Measurements from ENCODE around the gene AMFR.

DNA sequence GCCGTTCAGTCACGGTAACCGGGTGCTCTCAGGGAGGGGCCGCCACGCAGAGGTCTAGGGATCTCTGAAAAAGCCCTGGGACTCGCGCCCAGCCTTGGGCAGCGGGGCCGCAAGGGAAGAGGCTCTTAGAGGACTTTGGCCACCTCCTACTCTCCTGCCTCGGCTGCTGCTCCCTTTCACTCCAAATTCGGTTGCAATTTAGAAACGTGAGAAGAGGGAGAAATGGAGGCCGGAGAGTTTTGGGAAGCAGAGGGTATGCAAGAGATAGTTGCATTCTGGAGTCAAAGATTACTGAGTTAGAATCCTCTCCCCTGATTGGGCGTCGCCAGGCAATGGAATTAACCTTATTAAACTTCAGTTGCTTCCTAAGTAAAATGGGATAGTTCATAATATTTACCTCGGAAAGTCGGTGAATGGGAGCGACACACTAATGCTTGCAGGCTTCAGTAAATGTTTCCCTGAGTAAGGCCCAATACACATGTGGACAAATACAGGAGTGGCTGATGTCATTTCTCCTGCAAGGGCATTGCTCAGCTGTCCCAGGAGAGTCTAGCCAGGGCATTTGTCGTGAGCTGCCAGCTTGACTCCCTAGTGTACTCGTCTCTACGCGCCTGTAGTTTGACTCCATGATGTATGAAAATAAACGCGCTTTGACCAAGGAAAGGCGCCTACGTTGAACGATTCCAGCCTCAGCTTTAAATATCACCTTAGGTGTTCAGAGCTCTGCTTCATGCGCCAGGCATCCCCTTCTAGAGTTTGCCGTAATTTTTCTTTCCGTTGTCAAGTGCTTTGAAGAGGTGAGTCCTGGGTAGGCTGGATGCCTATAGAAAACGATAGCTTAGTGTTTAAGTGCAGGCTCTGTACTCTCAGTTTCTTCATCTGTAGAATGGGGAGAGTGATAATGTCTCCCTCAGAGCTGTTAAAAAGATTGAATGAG, 26.7 kb upstream of the AMFR start:
- TF ChIP-seq ZNF274 (IDR thresholded peaks at IDR 0.05; ENCODE audit: low read depth, low read length): no peak
- no peak for TF ChIP-seq SRF (IDR thresholded peaks at IDR 0.05; ENCODE audit: low read depth)
- no peak for TF ChIP-seq YY1 (IDR thresholded peaks at IDR 0.05; ENCODE audit: extremely low read depth, insufficient replicate concordance, low read depth, low read length)
- TF ChIP-seq, protein P1, sequence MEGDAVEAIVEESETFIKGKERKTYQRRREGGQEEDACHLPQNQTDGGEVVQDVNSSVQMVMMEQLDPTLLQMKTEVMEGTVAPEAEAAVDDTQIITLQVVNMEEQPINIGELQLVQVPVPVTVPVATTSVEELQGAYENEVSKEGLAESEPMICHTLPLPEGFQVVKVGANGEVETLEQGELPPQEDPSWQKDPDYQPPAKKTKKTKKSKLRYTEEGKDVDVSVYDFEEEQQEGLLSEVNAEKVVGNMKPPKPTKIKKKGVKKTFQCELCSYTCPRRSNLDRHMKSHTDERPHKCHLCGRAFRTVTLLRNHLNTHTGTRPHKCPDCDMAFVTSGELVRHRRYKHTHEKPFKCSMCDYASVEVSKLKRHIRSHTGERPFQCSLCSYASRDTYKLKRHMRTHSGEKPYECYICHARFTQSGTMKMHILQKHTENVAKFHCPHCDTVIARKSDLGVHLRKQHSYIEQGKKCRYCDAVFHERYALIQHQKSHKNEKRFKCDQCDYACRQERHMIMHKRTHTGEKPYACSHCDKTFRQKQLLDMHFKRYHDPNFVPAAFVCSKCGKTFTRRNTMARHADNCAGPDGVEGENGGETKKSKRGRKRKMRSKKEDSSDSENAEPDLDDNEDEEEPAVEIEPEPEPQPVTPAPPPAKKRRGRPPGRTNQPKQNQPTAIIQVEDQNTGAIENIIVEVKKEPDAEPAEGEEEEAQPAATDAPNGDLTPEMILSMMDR (IDR thresholded peaks at IDR 0.05 in 2 of 3, conservative IDR thresholded peaks at IDR 0.05 in 1 of 3; ENCODE audit: borderline replicate concordance in 1 of 3, insufficient read depth in 1 of 3, low read depth in 2 of 3, low read length in 2 of 3): no peak
- no peak for TF ChIP-seq EZH2 (IDR thresholded peaks at IDR 0.05)

All from HCT116 (cell line).